ENCODE results near the gene TNIP2. TPM values are rescaled to one million over a fixed set of nuclear protein-coding genes. Genes with fewer than 3 reads are reported as not detected.

The TNIP2 gene
- total and polyA plus RNA-seq, 10 donors = 32.7 to 53.5 (median 47.9) TPM

GRCh38 chr4:2789793-2790582, 33.9 kb upstream of the TNIP2 start:
- peak overlapping the region in 3 of 8 donors; percentile 21 to 98 (median 94) for H3K27ac ChIP-seq
- no peaks in the 10 kb centered on the region for H3K36me3 ChIP-seq
- 80 to 89% (median 88%) methylated on average over 21 to 24 of the region's 24 CpGs for WGBS, 5 donors
- no peaks in the 10 kb centered on the region for H3K9me3 ChIP-seq
- intact Hi-C loops (cut with DNase I; ENCODE audit: low total_unique reads) = no loop called here
- H3K4me3 ChIP-seq = no peak overlapping the region
- no peaks in the 10 kb centered on the region for H3K27me3 ChIP-seq (replicated peaks in 1 of 7)
- peaks cover 48 to 96% (median 85%) of the 10 kb centered on the region in 6 donors for H3K4me1 ChIP-seq
- peak; percentile 74 for DNase-seq
- TF ChIP-seq CTCF (IDR thresholded peaks at IDR 0.05 in 8 of 11, conservative IDR thresholded peaks at IDR 0.05 in 3 of 11) (no peak), POLR2AphosphoS5 (IDR thresholded peaks at IDR 0.05) (no peak), POLR2A (IDR thresholded peaks at IDR 0.05) (no peak)

GRCh38 chr4:2789351-2789750, 33.2 kb upstream of the TNIP2 start:
- Histone ChIP-seq H3K27ac (peak overlapping the region in 4 of 8 donors; percentile 2 to 94 (median 90)), H3K9me3 (peaks cover 0 to 2% (median 0%) of the 10 kb centered on the region in 8 donors), H3K4me3 (no peak overlapping the region), H3K27me3 (replicated peaks in 1 of 7) (no peaks in the 10 kb centered on the region), H3K36me3 (no peaks in the 10 kb centered on the region), H3K4me1 (peaks cover 43 to 92% (median 79%) of the 10 kb centered on the region in 6 donors)
- intact Hi-C loops (cut with DNase I; ENCODE audit: low total_unique reads) = no loop called here
- WGBS, 5 donors = 95 to 99% (median 98%) methylated on average over 5 of the region's 5 CpGs
- TF ChIP-seq POLR2AphosphoS5 (IDR thresholded peaks at IDR 0.05) (no peak), POLR2A (IDR thresholded peaks at IDR 0.05) (no peak), CTCF (IDR thresholded peaks at IDR 0.05 in 8 of 11, conservative IDR thresholded peaks at IDR 0.05 in 3 of 11) (no peak)
- DNase-seq = no peak

GRCh38 chr4:2788532-2789103, 32.5 kb upstream of the TNIP2 start:
- Histone ChIP-seq H3K27ac (peak overlapping the region in 6 of 8 donors; percentile 80 to 94 (median 88)), H3K36me3 (no peaks in the 10 kb centered on the region), H3K9me3 (peaks cover 0 to 9% (median 6%) of the 10 kb centered on the region in 8 donors), H3K27me3 (replicated peaks in 1 of 7) (no peaks in the 10 kb centered on the region), H3K4me3 (no peak overlapping the region), H3K4me1 (peaks cover 36 to 85% (median 72%) of the 10 kb centered on the region in 6 donors)
- no peak for TF ChIP-seq CTCF (IDR thresholded peaks at IDR 0.05 in 8 of 11, conservative IDR thresholded peaks at IDR 0.05 in 3 of 11)
- TF ChIP-seq POLR2AphosphoS5 (IDR thresholded peaks at IDR 0.05) = peak in 1 of 3 donors; percentile 35
- peak; percentile 79 for DNase-seq
- WGBS, 5 donors = 78 to 88% (median 81%) methylated on average over 3 to 4 of the region's 4 CpGs
- intact Hi-C loops (cut with DNase I; ENCODE audit: low total_unique reads) = no loop called here

GRCh38 chr4:2788101-2788500, 32.0 kb upstream of the TNIP2 start:
- no peak for DNase-seq
- WGBS, 5 donors = 86 to 95% (median 92%) methylated on average over 4 to 7 of the region's 7 CpGs
- peaks cover 34 to 80% (median 70%) of the 10 kb centered on the region in 6 donors for H3K4me1 ChIP-seq
- no peaks in the 10 kb centered on the region for H3K36me3 ChIP-seq
- H3K9me3 ChIP-seq = peaks cover 0 to 15% (median 11%) of the 10 kb centered on the region in 8 donors
- no peaks in the 10 kb centered on the region for H3K27me3 ChIP-seq (replicated peaks in 1 of 7)
- TF ChIP-seq POLR2A (IDR thresholded peaks at IDR 0.05) = no peak
- TF ChIP-seq CTCF (IDR thresholded peaks at IDR 0.05 in 8 of 11, conservative IDR thresholded peaks at IDR 0.05 in 3 of 11) = no peak
- no peak for TF ChIP-seq POLR2AphosphoS5 (IDR thresholded peaks at IDR 0.05)
- no peak overlapping the region for H3K4me3 ChIP-seq
- intact Hi-C loops (cut with DNase I; ENCODE audit: low total_unique reads) = no loop called here
- H3K27ac ChIP-seq = peak overlapping the region; percentile 76 to 94 (median 84)

Data from spleen (tissue), 11 donors.